NCI-H345 treated with DMSO at 0.1 percent for 48 hours (cell line): ENCODE measurements around the gene RAP1GAP.

ENCODE experiments used
- DNase-seq: peaks from one replicate; lab custom pipeline; 2025; ENCODE audit not compliant: unreplicated experiment; lab: John Stamatoyannopoulos, UW

Gene RAP1GAP

GRCh38 chr1:21612057-21612456, 57.1 kb downstream of the RAP1GAP start:
- no peak for DNase-seq

DNA sequence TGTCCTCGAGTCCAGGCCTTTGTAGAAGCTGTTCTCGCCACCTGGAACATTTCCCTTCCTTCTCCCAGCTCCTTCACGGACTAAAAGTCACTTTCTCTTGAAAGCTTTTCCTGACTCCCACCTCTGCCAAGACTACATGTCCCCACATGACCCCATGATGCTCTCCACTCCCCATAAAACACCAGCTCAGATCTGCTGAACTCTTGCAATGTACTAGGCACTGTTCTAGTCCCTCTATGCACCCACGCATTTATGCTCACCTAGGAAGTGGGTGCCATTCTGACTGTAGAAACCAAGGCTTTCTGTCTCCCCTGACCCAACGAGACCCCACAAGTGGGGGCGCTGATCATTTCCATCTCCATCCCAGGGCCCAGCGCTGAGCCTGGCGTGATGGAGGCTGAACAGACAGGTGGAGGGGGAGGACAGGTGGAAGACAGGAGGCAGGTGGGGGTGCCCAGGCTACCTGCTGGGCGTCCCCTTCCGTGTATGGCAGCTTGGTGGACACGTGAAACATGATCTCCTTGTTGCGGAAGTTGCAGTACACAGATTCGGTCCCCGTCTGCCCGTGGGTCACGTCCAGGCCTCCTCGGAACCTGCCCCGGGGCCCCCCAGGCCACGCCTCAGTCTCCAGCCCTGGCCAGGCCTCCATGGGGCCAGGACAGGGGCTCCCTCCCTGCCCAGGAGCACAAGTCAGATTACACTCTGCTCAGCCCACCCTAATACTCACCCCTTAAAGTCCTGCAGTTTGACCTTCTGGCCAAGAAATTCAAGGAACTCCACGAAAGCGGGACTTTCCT, 58.0 kb downstream of the RAP1GAP start:
- no peak for DNase-seq

GRCh38 chr1:21610027-21610426, 59.1 kb downstream of the RAP1GAP start:
- DNase-seq = no peak

DNA sequence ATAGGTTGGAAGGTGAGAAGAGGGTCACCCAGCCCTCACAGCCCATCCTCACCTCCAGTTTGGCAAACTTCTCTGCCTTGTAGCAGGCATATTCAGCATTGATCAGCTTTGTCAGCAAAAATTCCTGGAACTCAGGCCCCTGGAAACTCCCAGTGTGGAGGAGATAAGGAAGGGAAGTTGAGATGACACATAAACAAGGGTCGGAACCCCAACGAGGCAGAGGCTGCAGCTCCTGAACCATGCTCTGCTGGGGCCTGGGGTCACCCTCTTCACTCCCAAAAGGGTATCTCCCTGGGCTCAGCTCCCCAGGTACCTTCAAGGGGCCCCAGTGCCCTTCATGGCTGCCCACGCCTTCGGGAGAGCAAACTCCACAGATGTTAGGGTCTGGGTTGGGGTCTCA, 60.4 kb downstream of the RAP1GAP start:
- DNase-seq = no peak

- DNase-seq = no peak
Measured at GRCh38 chr1:21607549-21608529, 61.3 kb downstream of the RAP1GAP start.

GRCh38 chr1:21605964-21606705, 63.0 kb downstream of the RAP1GAP start:
- no peak for DNase-seq

- no peak for DNase-seq
Measured at GRCh38 chr1:21605012-21605715, 64.0 kb downstream of the RAP1GAP start.

- no peak for DNase-seq
Measured at GRCh38 chr1:21604208-21604957, 64.8 kb downstream of the RAP1GAP start.

DNA sequence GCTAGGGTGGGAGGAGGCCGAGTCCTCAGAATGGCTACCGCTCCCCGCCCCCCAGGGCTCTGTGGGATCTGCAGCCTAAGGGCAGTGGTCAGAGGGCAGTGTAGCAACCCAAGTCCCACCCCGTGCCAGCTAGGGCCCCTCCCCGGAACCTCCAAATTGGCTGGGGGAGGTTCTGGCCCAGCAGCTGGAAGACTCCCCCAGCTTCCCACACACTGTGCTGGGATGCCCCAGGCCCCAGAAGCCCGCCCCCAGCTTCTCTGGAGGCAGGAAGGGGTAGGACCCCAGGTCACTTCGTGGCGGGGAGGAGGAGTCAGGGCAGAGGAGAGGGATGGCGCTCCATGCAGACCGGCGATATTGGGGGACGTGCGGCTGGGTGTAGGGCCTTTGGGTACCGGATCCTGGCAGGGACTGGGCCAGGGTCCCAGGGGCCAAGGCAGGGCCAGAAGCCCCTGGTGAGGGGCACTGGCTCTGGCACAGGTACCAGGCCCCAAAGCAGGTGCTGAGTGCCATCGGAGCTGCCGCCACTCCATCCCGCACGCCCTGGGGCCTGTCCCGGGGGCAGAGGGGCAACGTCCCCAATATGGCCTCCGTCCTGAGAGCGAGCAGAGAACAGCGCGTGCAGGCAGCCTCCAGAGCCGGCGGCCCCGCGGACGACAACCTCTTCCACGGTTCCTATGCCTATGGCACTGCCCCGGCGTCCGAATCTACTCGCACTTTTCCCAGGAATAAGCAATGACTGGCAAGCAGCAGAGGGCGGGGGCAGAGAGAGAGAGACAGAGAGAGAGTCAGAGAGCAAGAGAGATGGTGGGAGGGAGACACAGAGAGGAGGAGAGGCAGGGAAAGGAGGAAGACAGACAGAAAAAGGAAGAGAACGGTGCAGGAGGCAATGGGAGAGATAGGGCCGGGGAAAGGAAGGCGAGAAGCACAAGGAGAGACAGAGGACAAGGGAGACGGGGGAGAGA, 65.7 kb downstream of the RAP1GAP start:
- no peak for DNase-seq

DNA sequence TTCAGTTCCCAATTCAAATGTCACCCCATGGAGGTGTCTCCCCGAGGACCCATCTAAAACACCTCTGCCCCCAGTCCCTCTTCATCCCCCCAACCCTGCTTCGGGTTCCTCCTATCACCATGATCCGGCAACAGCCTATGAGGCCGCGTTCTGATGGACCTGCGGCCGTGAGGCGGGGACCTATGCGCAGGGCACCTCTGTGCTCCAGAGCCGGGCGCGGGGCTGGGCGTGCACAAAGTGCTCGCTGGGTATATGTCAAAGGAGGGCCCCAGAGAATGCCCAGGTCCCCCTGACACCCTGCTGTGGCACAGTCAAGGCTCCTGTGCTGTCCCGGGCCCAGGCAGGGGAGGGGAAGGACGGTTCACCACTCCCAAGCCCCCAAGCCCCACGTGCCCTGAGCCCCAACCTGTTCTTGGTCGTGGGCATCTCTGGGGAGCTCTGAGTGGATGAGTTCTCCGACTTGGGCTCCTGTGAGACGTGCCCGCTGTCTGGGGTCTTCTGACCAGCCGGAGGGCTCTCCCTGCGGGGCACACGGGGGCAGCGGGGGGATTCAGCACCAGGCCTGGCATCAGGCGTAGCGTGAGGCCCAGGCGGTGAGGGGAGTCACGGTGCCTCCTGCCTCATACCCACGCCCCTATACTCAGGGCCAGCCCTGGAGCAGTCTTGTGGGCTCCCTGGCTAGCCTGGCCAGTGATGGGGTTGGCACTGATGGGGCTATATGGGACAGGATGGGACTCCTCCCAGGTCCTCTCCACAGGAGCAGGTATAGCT, 67.7 kb downstream of the RAP1GAP start:
- DNase-seq = no peak

DNA sequence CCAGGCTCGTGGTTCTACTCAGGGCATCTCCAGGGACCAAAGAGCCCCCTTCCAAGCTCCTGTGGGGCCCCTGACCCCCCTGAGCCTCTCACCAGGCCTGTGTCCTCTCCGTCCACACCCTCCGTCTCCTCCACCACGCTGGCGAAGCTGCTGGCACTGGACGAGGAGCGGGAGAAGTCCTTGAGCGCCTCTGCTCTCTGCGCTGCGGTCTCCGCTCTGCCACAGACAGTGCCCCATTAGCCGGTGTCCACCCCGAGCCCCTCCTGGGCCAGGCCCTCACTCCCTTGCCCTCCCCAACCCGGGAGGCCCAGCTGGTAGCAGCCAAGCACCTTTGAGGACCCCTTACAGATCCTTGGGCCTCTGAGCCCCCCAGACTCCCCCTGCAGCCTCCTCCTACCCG, 69.8 kb downstream of the RAP1GAP start:
- no peak for DNase-seq

DNA sequence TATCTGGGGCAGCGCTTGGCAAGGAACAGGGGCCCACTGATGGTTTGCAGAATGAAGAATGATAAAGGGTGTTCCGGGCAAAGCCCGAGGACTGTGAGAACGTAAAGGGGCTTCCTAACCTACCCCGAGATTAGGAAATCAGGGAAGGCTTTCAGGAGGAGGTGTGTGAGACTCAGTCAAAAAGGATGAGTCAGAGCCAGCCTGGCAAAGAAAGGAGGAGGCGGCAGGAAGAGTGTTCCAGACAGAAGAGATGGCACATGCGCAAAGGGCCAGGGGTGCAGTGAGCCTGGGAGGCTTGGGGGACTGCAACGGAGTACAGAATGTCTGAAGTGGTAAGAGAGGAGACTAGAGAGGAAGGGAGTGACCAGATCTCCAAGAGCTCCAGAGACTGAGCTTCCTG, 70.3 kb downstream of the RAP1GAP start:
- no peak for DNase-seq

DNA sequence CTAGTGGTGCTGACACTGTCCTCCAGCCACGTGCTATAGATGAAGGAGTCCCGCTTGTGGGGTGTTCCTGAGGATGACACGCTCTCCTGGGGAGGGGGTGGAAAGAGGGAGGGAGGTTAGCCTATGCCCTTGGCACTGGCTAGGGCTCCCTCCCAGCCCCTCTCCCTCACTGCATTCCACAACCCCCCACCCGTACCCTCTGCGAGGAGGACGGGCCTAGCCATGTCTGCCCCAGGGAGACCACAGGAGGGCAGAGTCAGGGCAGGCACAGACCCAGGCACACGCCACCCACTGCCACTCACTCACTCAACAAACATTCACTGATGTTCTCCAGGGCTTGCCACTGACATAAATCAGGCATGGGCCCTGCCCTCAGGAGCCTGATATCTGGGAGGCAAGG, 70.7 kb downstream of the RAP1GAP start:
- no peak for DNase-seq

DNA sequence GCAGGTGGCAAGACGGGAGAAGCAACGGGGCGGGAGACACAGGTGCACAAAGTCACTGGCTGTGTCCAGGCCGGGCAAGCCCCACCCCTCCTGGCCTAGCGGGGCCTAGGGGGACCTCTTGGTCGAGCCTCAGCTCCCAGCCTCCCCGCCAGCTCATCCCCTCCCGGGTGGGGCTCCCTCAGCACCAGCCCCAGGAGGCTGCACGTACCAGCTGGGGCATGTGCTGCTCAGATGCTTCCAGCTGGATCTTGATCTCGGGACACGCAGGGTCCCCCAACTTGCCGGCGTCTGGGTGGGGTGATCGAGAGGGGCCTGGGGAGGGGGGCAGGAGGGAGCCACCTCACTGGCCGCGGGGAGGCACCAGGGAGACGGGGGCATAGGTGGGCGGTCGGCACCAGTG, 71.4 kb downstream of the RAP1GAP start:
- no peak for DNase-seq

DNA sequence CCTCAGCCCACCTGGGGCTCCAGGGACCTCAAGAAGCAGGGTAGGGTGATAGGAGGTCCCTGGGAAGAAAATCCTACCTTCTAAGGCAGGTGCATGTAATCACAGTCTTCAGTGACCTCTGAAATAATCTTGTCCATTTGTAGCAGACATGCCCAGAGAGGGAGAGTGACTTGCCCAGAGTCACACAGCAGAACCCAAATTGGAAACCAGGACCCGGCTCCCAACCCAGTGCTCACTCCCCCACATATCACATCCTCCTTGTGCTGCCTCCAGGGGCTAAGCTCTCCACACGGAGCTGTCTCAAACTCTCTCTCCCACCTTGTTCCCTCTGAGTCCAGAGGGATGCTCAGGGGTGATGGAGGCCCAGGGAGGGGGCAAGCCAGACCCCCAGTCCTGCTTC, 72.5 kb downstream of the RAP1GAP start:
- no peak for DNase-seq

DNA sequence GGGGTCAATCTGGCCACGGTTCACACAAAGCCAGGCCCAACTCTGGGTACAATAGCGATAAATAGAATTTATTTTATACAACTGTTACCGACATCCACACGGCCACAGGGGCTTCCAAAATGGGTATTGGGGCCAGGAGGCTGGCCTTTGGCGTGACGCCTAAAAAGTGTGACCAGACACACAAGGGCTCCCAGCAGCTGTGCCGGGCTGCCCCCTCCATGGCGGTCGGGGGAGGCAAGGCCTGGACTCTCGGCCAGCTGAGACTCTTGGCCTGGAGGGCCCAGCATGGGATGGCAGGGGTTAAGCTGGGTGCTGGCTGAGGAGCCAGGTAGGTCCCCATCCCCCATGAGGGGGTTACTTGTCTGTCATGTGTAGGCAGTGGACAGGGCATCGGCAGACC, 73.0 kb downstream of the RAP1GAP start:
- no peak for DNase-seq

DNA sequence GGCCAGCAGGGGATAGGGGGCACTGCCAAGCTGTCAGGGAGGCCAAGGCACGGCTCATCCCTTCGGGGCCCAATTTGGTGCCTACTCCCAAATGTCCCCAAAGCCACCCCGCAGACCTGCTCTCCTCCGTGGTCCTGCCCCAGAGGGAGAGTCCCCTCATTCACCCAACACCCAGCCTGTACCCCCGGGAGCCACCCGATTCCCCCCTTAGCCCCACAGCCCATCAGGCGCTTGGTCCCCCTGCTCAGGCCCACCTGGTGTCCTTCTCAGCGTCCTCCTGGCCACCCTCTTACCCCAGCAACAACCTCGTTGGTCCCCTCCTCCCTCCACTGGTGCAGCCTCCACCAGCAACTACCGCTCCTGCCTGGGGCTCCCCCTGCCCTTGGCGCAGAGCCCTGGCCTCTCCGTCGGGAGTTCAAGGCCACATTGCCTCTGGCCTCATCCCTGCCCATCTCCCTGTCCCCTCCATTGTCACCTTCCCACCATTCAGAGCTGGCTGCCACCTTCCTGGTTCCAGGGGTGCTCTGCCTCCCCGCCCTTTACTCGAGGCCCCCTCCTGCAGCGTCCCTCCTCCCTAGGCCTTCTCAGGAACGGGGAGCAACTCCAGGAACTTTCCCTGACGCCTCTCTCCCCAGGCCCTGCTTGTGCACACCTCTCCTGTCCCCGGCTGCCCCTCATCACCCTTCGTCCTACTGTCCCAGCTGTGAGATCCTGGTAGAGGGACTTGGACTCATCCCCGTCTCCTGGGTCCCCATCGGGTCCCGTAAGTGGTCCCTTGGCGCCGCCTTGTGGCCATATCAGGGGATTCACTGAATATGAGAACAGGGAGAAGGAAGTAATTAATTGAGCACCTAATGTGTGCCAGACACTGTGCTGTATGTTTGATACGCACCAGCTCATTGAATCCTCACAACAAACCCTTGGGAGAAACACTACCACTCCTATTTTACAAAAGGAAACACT, 73.9 kb downstream of the RAP1GAP start:
- peak; percentile 1 for DNase-seq
